C1 segment of cervical spinal cord (tissue), 14 donors: ENCODE measurements around the gene SHB.

Experiments
- DNase-seq, 14 donors: peaks; one replicate each; lab custom pipeline; 2025; lab: John Stamatoyannopoulos, UW

SHB gene

DNA sequence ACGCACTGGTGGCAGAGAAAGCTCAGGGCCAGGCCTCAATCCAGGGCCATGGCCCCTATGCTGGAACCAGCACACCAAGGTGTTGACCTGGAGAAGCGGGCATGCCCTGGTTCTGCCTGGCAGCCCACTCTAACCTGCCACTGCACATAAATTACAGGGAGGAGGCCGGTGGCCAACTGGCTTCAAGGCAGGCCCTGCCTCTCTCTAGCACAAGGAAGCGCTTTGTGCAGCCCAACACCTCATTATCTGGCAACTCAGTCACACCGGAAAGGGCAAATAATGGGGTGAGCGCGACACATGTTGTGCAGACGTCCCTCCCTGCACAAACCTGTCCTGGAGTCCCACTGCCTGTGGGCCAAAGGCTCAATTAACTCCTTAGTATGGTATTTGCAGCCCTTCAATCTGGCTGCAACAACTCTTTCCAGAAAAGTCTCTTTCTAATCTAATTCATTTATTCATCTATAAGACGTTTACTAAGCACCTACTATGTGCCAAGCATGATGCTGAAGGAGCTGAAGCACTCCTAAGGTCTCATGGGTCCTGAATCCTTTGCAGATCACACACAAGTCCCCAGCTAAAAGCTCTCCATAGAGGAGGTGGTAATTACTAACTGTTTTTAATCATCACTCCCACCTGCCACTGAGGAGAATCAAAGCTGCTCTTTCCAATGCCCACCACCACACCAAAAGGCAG, 24.9 kb downstream of the SHB start:
- DNase-seq, result peak in 3 of 14 donors; percentile 18 to 52 (median 22)

DNA sequence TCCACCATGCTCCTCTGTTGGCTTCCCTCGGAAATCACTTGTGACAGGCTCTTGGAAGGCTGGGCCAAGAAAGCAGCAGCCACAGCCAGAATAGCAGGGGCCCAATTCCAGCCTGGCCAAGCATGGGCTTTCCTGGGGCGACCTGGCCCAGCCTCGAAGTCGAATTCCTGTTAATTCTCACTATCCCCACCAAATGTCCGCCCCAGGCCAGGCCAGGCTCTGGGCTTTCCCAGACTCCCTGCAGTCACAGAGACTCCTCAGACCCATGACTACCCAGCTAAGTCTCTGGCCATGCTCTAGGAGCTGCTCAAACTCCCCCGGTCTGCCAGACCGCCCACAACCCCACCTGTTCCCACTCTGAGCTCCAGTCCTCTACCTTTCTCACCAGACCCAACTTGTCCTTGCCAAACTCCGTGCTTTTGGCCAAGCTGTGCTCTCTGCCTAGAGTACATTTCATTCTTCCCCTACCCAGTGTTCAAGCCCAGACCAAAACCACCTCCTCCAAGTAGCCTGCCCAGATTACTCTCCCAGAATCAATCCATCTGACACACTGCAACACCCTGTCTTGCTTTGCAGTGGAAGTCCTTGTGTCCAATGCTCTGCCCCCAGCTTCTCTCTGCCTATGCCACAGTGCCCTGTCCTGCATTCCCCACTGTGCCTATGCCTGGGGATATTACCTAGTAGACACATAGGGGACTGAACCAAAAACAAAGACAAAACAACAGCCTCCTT, 26.2 kb downstream of the SHB start:
- peak in 5 of 14 donors; percentile 14 to 73 (median 30) for DNase-seq

DNA sequence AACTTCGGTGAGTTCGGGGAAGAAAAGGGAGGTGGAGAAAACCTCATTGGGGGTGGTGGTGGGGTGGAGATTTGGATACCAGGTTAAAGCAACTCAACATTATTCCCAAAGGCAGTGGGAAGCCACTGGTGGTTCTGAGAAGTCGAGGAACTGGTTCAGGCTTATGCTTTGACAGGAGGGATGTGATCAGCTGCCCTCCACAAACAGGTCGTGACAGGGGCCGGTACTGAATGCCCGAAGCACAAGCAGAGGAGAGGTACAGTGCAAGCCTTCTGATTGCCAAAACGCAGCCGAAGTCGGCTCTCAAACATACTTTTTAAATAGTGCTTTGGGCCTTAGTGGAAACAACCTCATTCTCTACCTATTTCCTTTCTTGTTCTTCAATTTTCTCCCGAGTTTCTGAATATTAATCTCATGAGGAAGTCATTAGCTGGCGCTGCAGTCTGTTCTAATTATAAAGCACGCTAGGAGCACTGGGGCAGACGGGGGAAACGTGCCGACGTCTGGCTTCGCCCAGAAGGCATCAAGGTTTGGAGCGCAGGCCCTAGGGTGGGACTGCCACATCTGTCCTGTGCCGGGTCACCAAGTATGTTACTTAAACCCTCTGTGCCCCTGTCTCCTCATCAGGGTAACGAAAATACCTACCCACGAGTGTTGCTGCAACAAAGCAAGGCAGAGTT, 27.3 kb downstream of the SHB start:
- no peak for DNase-seq

DNA sequence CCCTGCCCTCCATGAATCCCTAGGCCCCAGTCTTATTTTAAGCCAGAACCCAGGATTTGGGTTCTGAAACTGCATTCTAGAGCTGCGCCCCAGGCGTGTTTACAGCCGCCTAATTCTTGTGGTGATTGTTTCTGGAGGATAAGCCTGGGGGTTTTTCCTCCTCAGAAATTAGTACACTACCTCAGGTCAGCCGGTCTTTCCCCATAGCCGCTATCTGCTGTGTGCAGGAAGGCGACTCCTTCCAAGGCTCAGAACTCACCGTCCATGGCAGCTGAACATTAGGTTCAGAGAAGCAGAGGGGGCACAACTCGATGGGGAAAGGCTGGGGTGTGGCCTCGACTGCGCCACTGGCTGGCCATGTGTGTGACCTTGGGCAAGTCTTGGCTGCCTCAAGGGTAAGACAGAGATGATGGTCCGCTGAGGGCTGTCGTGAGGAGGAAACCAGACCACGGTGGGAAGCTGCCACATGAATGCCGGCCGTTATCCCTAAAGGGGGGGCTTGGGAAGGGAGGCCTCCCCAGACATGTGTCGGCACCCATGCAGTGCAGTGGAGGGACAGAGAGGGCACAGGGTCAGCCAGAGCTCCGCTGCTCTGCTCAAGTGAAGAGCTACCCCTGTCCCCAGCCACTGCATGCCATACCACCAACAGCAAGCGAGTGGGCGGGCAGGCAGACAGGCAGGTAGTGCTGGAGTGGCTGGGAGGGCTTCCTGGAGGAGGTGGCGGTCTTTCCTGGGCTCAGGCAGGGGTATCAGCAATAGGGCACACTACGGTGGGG, 28.9 kb downstream of the SHB start:
- DNase-seq, result no peak

DNA sequence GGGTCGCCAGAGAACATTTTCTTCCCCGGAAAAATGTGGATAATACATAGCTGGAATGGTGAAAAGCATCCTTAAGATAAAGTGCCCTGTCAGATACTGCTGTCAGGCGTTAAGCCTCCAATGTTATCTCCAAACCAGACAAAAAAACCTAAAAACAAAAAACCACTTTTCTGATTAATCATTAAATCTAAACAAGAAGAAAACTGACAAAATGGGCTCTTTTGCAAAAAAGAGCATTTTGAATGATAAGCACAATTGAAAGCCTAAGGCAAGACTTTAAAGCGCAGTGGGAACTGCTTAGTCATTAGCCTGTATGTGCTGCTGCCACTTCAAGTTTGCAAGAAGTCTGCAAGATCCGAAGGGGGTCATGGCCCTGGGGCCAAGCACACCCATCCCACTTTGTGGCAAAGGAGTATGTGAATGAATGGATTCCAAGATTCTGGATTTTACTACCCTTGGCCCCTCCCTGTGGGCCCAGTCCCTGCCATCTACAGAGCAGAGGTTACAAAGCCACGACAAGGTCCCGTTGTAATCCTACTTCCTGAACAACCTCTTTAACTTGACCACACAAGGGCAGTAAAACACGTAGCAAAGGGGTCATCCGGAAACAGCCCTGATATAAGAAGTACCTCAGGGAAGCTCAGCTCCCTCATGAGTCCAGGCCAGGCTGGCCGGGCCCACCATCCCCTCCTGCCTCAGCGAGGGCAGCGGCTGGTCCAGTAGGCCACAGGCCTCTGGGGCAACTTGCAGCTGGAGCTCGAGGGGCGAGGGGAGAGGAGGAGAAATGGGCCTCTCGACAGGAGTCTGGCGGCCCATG, 29.7 kb downstream of the SHB start:
- DNase-seq, result no peak

DNA sequence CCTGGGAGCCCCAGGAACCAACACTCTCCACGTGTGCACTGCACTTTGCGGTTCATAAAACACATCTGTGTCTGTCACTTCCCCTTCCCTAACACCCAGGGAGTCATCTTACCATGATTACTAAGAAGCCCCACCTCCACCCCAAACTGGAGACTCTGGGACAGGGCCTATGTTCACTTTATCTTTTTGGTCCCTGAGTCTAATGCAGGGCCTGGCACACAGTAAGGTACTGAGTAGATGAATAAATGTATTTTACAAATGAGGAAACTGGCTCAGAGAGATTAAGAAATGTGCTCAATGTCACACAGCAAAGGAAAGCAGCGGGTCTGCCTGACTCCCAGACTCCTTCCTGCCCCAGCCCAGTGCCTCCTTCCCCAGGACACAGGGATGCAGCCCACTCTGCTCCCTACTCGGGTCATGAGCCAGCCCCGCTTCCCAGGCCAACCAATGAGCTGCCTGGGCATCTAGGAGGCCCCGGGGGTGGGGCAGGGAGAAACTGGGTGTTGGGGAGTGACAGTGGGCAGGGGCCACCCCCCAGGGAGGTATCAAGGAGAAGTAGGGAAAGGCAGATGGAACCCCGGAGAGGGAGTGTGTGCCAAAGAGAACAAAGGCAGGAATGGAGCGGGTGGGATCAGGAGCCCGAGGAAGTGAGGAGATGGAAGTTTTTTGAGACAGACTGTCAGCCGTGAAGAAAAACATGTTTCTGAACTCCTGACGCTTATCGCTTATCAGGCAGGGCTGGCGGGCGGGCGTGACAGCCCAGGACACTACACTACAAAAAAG, 30.5 kb downstream of the SHB start:
- DNase-seq, result no peak

DNA sequence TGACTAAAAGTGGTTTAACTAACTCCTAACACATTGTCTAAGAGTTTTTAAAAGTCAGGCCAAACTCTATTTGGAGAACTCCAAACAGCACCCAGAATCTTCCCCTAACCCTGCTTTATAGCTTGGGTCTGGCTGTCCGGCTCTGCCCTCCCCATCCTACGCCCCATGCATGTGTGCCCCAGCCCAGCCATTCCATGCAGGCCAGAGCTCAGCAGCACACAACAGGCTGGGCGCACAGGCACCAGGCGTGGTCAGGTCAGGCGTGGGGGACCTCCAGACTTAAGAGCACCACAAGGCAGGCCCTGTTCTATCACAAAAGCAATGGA, 31.1 kb downstream of the SHB start:
- no peak for DNase-seq

DNA sequence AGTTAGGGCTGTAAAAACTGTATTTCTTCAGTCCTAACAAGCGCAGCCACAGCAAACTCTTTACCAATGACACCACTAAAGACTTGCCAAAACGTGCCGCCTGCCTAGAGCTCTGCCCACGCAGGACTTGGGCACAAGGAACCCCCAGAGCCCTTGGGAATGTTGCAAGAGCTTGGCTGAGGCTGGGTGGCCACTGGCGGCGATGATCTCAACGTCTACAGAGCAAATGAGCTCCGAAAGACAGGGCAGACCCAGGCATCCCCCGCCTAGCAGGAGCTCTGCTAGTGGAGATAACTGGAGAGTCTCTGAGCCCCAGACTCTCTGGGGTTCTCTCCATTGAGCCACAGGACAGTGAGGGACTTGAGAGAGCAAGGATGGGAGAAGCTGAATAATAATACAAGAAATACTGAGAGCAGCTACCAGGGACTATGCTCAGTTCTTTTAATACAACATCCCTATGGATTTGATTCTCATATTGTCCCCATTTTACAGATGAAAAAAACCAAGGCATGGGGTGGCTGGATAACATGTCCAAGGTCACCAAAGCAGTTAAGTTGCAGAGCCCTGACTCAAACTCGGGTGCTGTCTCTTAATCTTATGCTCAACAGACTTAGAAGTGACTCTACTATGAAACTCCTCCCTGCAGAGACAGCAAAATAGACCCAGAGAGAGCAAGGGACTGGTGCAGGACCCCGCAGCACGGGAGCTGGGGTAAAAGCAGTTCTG, 32.5 kb downstream of the SHB start:
- DNase-seq, result no peak

DNA sequence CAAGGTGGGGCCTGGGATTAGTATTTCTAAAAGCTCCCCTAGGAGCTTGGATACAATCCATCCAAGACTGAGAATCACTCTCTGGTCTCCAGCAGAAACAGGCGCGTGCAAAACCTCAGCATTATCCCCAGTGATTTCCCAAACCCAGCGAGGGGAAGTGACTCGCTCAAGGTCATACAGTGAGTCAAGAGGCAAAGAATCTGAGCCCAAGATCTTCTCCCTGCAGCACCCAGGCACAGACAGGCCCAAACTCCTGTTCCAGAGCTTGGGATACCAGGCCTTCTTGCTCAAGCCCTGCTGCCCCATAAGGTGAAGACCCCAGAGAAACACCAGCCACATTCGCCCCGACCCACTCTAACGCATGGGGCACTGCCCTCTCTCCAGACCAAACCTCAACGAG, 33.2 kb downstream of the SHB start:
- no peak for DNase-seq

DNA sequence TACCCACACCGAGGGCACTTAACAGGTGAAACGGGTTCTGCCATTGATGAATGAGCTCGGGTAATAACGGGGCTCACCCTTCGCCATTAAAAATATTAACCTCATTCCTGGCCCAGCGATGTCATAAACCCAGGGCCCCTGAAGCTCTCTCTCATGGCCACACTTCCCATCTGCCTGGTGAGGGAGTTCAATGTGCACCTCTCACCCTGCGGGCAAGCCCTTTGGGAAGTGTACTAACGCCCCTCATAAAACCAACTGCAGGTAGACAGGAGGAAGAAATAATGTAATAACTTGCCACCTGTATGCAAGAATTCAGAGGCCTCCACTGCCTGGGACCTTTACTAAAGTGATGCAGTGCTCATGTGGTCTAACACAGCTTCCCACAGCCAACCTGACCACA, 35.1 kb downstream of the SHB start:
- no peak for DNase-seq

DNA sequence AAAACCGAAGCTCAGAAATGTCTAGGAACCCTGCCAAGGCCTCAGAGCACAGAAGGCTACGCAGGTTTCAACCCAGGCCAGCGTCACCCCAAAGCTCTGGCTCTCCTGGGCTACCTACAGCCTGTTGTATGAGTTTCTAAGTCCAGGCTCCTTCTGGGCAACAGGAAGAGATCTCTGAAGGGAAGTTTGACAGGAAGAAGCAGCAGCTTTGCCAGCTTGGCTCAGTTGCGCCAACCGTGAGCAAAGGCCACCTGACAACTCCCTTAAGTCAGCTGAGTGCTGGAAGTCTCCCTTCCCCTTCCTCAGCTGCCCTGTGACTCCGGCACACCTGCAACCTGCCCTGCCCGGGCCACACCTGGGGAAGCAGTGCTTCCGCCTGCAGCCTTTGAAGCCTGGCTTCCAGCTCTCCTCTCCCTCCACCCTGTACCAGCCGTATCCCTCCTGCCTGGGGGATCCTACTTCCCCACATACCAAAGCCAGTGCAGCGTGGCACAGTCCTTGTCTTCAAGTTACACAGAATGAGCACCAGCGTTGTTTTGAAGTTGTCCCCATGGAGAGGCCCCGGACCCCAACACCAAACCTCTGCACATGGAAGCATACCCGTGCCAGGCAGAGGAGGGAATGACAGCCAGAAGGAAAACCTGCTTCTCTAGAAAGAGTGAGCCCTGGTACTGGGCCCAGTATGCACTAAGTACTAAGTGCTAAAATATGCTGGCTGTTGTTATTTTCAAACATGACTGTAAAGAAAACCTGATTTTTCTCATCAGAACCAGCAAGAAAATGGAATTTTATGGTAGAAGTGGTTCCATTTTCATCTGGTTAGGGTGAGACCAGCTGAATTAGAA, 36.5 kb downstream of the SHB start:
- no peak for DNase-seq

DNA sequence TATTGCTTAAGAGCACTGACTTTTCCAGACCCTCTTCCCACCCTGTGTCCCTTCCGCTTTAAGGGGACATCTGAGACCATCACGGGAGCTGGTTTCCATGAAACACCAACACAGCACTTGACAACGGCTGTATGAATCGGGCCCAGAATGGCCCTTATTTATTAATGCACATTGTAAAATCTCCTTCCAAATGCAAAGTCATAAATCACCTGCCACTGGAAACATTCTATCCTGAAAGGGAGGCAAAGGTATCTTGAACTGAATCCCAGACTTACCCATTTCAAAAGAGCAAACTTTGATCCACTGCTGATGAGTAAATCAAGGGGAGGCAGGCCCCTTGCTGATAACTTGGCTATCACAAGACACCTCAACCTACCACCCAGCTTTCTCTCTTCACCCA, 37.4 kb downstream of the SHB start:
- no peak for DNase-seq

DNA sequence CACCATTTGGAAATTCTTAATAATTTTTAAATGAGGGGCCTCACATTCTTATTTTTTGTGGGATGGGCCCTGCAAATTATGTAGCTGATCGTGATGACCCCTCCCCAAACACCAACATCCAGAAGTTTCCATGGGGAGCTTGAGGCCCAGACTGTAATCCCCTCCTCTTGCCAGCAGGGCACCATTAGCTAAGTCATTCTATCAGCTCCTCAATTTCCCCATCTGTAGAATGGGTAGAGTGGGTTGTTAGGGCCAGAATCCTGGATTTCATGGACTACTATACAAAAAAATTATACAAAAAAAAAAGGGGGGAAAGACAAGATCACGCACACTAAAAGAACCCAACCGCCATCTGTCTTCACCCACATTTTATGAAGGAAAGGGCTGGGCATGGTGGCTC, 38.4 kb downstream of the SHB start:
- no peak for DNase-seq

DNA sequence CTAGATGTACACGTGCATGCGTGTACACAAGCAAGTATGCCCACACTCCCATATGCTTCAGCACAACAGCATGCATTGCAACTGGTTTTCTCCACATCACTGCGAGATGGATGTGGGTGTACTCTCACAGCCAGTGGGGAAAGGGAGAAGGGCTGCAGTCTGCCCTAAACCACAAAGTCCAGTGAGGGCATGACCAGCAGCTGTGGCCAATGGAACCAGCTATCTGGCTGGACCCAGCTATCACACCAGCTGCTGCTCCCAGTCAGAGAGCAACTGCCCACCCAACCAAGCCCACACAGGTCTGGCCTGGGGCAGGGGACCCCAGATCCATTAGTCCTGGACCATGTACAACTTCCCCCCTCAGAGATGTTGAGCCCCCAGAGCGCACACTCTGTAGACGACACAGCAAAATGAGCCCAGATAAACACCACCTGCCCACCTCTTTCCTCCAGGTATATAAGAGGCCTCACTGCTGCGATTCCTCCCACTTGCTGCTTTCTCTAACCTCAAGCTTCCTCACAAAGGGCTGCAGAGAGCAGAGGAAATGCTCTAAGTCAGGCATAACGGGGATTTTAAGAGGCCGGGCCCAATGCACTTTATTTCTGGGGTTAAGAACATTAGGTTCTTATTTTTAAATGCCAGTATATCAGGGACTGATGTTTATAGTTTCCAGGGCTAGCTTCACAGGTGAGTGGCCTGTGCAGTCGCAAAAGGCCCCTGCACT, 39.0 kb downstream of the SHB start:
- no peak for DNase-seq

DNA sequence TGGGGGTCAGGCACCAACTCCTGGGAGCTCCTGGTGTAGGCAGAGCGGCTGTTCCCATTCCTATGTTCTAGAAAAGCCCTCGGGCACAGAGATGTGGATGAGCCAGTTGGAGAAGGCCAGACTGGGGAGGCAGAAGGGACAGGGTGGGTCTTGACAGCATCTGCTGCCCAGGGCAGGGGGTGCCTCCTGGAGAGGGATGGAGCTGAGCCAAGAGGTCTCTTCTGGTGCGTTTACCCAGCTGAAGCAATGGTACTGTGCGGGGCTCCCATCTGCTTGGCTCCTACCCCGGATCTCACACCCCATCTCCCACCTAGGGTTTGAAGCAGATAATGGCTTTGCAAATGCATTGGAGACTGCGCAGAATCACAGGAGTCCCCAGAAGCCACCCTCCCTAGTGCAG, 41.3 kb downstream of the SHB start:
- DNase-seq, result no peak

DNA sequence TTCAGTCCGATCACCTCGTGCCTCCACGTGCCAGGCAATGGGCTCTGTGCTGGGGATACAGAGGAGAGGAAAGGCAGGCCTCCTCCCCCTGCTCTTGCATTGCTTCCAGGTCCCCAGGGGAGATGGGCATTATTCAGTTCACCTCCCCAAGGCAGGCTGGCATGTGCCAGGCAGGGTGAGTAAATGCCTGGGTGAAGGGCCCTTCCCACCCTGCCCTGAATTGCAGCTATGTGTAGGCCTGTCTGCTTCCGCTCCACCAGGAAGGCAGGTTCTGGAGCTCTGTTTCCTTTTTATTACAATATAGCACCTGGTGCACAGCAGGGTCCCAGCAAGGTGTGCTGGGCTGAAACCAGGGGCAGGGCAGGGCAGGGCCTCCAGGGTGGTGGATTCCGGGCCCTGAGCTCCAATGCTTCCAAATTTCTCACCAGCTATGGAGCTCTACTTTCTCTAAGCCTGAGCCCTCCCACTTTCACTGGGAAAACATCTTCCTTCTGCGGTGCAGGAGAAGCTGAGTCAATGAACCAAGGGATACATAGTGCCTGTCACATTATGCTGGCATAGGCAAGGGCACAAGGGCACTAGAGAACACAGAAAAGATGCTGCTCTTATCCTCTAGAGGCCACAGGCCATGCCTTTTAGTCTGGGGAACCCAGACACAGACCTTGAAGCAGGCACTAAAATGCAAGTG, 42.0 kb downstream of the SHB start:
- DNase-seq, result no peak

DNA sequence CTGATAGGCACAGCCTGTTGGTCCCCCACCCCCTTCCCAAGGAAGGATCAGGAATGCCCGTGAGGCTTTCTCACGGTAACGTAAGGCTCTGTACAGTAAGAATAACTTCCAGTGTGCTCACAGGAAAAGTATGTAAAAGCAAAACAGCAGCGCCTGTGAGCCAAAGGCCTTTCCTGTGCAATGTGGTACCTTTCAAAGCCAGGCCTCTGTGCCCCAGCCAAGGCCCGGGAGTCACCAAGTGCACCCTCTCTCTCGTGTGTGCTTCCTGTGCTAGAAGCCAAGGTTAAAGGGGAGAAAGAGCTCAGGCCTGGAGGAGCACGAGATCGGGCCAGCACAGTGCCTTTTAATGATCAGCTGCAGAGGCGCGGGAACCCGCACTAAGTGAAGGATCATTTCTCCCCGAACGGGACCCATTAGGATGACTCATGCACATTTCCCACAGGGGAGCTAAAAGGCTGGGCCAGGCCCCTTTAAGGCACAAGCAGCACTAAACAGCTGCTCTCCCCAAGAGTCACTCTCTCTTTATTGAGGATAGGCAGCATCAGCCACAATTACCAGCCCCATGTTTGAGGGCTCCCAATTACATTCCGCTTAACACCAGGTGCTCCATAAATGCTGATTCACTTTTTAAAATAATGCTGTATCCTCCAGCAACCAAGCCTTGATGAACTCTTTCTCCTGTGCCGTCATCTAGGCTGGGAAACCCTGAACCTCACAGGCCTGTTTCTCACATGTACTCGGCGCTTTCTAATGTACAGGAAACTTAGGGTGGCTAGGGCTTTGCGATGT, 42.8 kb downstream of the SHB start:
- peak in 1 of 14 donors; percentile 40 for DNase-seq
